ENCODE measurements around the gene PGLYRP4.
"Not testable (repeated sequence)": the region's sequence is repeated elsewhere in the genome, so short reads cannot be mapped to it uniquely, and the experiment has no call there.

The PGLYRP4 gene

GRCh38 chr1:153336650-153337049 is 12.0 kb downstream of the PGLYRP4 start:
- DNase-seq = no peak

- no peak for DNase-seq
Observed at GRCh38 chr1:153333902-153334301, 14.7 kb downstream of the PGLYRP4 start.

- no peak for DNase-seq
Observed at GRCh38 chr1:153324912-153325311, 23.7 kb downstream of the PGLYRP4 start.

GRCh38 chr1:153322568-153322967 is 26.1 kb downstream of the PGLYRP4 start:
- DNase-seq = no peak

- not testable (repeated sequence) for DNase-seq
Observed at GRCh38 chr1:153318145-153318544, 30.5 kb downstream of the PGLYRP4 start.

- not testable (repeated sequence) for DNase-seq
Observed at GRCh38 chr1:153316013-153316412, 32.6 kb downstream of the PGLYRP4 start.

GRCh38 chr1:153314388-153314787 is 34.3 kb downstream of the PGLYRP4 start:
- not testable (repeated sequence) for DNase-seq

GRCh38 chr1:153313288-153313687 is 35.4 kb downstream of the PGLYRP4 start:
- DNase-seq = no peak

- DNase-seq = peak in 2 of 3 experiments; percentile 7 to 57
Observed at GRCh38 chr1:153312570-153313186, 36.0 kb downstream of the PGLYRP4 start, which contains the start of gene PGLYRP3. TSS of gene PGLYRP3 (minus strand) at chr1:153312952. CDS start at chr1:153310665, 2,287 bp downstream.

- no peak for DNase-seq
Observed at GRCh38 chr1:153310526-153310925, 38.1 kb downstream of the PGLYRP4 start.

GRCh38 chr1:153309441-153309840 is 39.2 kb downstream of the PGLYRP4 start:
- DNase-seq = no peak

GRCh38 chr1:153308540-153308939 is 40.1 kb downstream of the PGLYRP4 start:
- DNase-seq = no peak

- no peak for DNase-seq
Observed at GRCh38 chr1:153307221-153307600, 41.4 kb downstream of the PGLYRP4 start.

GRCh38 chr1:153306303-153307220 is 42.1 kb downstream of the PGLYRP4 start:
- DNase-seq = no peak

- no peak for DNase-seq
Observed at GRCh38 chr1:153305682-153306081, 43.0 kb downstream of the PGLYRP4 start.

- no peak for DNase-seq
Observed at GRCh38 chr1:153302308-153302707, 46.3 kb downstream of the PGLYRP4 start.

GRCh38 chr1:153293851-153294250 is 54.8 kb downstream of the PGLYRP4 start:
- DNase-seq = no peak

GRCh38 chr1:153293480-153293775 is 55.2 kb downstream of the PGLYRP4 start:
- no peak for DNase-seq

- no peak for DNase-seq
Observed at GRCh38 chr1:153292740-153293479, 55.7 kb downstream of the PGLYRP4 start.

- no peak for DNase-seq
Observed at GRCh38 chr1:153292185-153292584, 56.5 kb downstream of the PGLYRP4 start.

GRCh38 chr1:153291514-153291913 is 57.1 kb downstream of the PGLYRP4 start:
- no peak for DNase-seq

- DNase-seq = no peak
Observed at GRCh38 chr1:153288634-153289275, 59.9 kb downstream of the PGLYRP4 start.
